Keratinocyte (primary cell): ENCODE measurements around the gene CORO7. TPM values are rescaled to one million over a fixed set of nuclear protein-coding genes. Genes with fewer than 3 reads are reported as not detected.

Experiments used
- DNase-seq: peaks from one replicate; pipeline ENCODE4 v3.0.0-alpha.2; 2011; ENCODE audit warnings: low read depth, missing footprints, low spot score
- FAIRE-seq: peaks from 2 replicates; lab custom pipeline; 2011; peaks lifted over from hg19 to GRCh38; lab: Jason Lieb, UNC
- H2AFZ ChIP-seq: 2 replicates; pipeline ENCODE4 v1.6.0; 2012; ENCODE audit warnings: low read length, control low read depth, inconsistent platforms; ENCODE audit not compliant: control insufficient read depth
- H3K27ac ChIP-seq: 2 replicates; pipeline ENCODE4 v1.5.1; 2011; ENCODE audit warnings: low read length; ENCODE audit not compliant: control insufficient read depth, insufficient read depth
- H3K27me3 ChIP-seq: 3 replicates; pipeline ENCODE4 v1.6.0; 2011; ENCODE audit warnings: low read length; ENCODE audit not compliant: control insufficient read depth, insufficient read depth; ENCODE audit errors: extremely low read depth
- H3K36me3 ChIP-seq, 2 experiments: 2 replicates in 1 of 2; 3 replicates in 1 of 2; pipeline ENCODE4 v1.5.1; 2011; ENCODE audit warnings: low read length in 2 of 2, mild to moderate bottlenecking in 1 of 2; ENCODE audit not compliant: control insufficient read depth in 2 of 2, insufficient read depth in 2 of 2; ENCODE audit errors: extremely low read depth in 1 of 2
- H3K4me1 ChIP-seq: 3 replicates; pipeline ENCODE4 v1.5.1; 2011; ENCODE audit warnings: low read length; ENCODE audit not compliant: control insufficient read depth, insufficient read depth; ENCODE audit errors: extremely low read depth
- H3K4me2 ChIP-seq: 3 replicates; pipeline ENCODE4 v1.6.0; 2011; ENCODE audit warnings: low read depth, low read length; ENCODE audit not compliant: control insufficient read depth, insufficient read depth; ENCODE audit errors: extremely low read depth
- H3K4me3 ChIP-seq, 3 experiments: fragments of 200-600 bp in 1 of 3; sonication (generic) in 1 of 3; 2 replicates in 2 of 3; 3 replicates in 1 of 3; pipeline ENCODE4 v1.5.1; 2011 to 2016; ENCODE audit warnings: low read length in 3 of 3, mild to moderate bottlenecking in 3 of 3, control low read depth in 2 of 3, inconsistent platforms in 1 of 3, low read depth in 1 of 3, mixed read lengths in 1 of 3, mixed run types in 1 of 3, moderate library complexity in 1 of 3; ENCODE audit not compliant: control insufficient read depth in 2 of 3, insufficient read depth in 2 of 3; ENCODE audit errors: extremely low read depth in 1 of 3
- H3K79me2 ChIP-seq: 2 replicates; pipeline ENCODE4 v1.6.0; 2012; ENCODE audit warnings: low read length; ENCODE audit not compliant: control insufficient read depth, insufficient read depth
- H3K9ac ChIP-seq: 3 replicates; pipeline ENCODE4 v1.6.0; 2011; ENCODE audit warnings: low read length; ENCODE audit not compliant: control insufficient read depth, insufficient read depth; ENCODE audit errors: extremely low read depth
- H3K9me1 ChIP-seq: 3 replicates; pipeline ENCODE4 v1.6.0; 2011; ENCODE audit warnings: low read length; ENCODE audit not compliant: control insufficient read depth, insufficient read depth; ENCODE audit errors: extremely low read depth
- H3K9me3 ChIP-seq: 2 replicates; pipeline ENCODE4 v1.5.1; 2012; ENCODE audit warnings: low read depth, low read length; ENCODE audit not compliant: control insufficient read depth
- H4K20me1 ChIP-seq: 3 replicates; pipeline ENCODE4 v1.6.0; 2011; ENCODE audit warnings: low read length; ENCODE audit not compliant: control insufficient read depth, insufficient read depth; ENCODE audit errors: extremely low read depth
- EZH2 ChIP-seq: IDR thresholded peaks from one replicate; pipeline ENCODE4 v1.6.1; 2012; ENCODE audit warnings: inconsistent platforms, mild to moderate bottlenecking, low read length, moderate library complexity
- dilution Hi-C: fragments of 300-500 bp; cut with MboI; formaldehyde crosslinking; loops from one replicate; pipeline ENCODE4 v1.7.0; 2020; ENCODE audit warnings: low sequenced_read_pairs; ENCODE audit not compliant: extremely low pct_ligation_motif_present
- polyA plus RNA-seq, 5 experiments: library from polyadenylated mRNA; depleted of rRNA in 3 of 5; stranded (reverse) in 3 of 5; stranded (forward) in 1 of 5; unstranded in 1 of 5; fragments of >200 nt; gene quantifications; 1 replicate in 1 of 5; 2 replicates in 3 of 5; 3 replicates in 1 of 5; pipeline versions ENCODE4 v1.2.1 to v1.2.3, GENCODE V29; 2011 to 2012; ENCODE audit warnings: missing spikeins in 2 of 5, low read depth in 1 of 5, low replicate concordance in 1 of 5
- TF ChIP-seq, protein P1 (sequence below), 3 experiments: IDR thresholded peaks in 1 of 3; conservative IDR thresholded peaks in 1 of 3; optimal IDR thresholded peaks in 1 of 3; 2 replicates in 2 of 3; 3 replicates in 1 of 3; pipeline versions ENCODE3 to v1.5.1; 2011; ENCODE audit warnings: low read length in 3 of 3, mild to moderate bottlenecking in 3 of 3, moderate library complexity in 2 of 3, control low read depth in 1 of 3, inconsistent platforms in 1 of 3; ENCODE audit not compliant: insufficient read depth in 2 of 3; ENCODE audit errors: extremely low read depth in 1 of 3

Gene CORO7
- polyA plus RNA-seq, 1 donor (not counting 4 experiments of a cell fraction or from before 2014, with no cell fraction given), result 8.4 TPM

DNA sequence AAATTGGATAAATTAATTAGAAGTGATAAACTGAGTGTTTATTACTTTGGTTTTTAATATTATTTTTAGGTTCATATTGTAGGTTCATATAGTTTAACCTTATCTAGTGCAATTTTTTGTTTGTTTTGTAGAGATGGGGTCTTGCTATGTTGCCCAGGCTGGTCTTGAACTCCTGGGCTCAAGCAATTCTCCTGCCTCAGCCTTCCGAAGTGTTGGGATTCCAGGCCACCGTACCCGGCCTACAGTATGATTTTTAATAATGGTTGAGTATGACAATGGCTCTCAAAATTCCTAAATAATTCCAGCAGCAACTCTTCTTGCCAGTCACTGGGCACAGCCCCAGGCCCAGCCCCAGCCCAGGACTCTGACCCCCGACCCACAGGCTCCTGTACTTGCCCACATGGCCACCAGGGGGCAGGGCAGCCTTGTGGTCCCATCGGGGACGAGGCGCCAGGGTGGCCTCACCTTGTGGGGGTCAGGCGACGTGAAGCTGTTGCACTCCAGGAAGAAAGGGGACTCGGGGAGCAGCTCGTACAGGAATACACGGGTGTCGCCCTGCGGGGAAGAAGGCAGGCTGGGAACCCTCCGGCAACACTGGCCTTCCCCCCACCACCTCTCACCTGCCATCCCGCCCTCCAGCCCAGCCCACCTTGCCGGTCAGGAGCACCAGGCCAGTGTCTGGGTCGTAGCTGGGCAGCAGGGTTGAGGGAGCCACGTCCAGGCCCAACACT, 57.4 kb downstream of the CORO7 start:
- FAIRE-seq, result no peak
- no peak overlapping the region for H2AFZ ChIP-seq
- dilution Hi-C loops, result no loop called here
- H3K4me3 ChIP-seq, result no peak overlapping the region
- no peak overlapping the region for H3K9ac ChIP-seq
- H3K9me1 ChIP-seq, result no peaks in the 10 kb centered on the region
- TF ChIP-seq, protein P1, sequence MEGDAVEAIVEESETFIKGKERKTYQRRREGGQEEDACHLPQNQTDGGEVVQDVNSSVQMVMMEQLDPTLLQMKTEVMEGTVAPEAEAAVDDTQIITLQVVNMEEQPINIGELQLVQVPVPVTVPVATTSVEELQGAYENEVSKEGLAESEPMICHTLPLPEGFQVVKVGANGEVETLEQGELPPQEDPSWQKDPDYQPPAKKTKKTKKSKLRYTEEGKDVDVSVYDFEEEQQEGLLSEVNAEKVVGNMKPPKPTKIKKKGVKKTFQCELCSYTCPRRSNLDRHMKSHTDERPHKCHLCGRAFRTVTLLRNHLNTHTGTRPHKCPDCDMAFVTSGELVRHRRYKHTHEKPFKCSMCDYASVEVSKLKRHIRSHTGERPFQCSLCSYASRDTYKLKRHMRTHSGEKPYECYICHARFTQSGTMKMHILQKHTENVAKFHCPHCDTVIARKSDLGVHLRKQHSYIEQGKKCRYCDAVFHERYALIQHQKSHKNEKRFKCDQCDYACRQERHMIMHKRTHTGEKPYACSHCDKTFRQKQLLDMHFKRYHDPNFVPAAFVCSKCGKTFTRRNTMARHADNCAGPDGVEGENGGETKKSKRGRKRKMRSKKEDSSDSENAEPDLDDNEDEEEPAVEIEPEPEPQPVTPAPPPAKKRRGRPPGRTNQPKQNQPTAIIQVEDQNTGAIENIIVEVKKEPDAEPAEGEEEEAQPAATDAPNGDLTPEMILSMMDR (optimal IDR thresholded peaks at IDR 0.05 in 1 of 3, IDR thresholded peaks at IDR 0.05 in 1 of 3, conservative IDR thresholded peaks at IDR 0.05 in 1 of 3; ENCODE audit: extremely low read depth in 1 of 3, insufficient read depth in 2 of 3, low read length in 3 of 3), result peak; percentile 80 to 92 (median 86)
- no peak for TF ChIP-seq EZH2
- H3K4me1 ChIP-seq, result no peaks in the 10 kb centered on the region
- DNase-seq, result no peak
- peaks cover 5 to 22% of the 10 kb centered on the region in 2 experiments for H3K36me3 ChIP-seq
- H3K27ac ChIP-seq, result no peak overlapping the region
- H3K9me3 ChIP-seq, result no peaks in the 10 kb centered on the region
- H3K79me2 ChIP-seq, result no peaks in the 10 kb centered on the region
- H3K27me3 ChIP-seq, result no peaks in the 10 kb centered on the region
- H3K4me2 ChIP-seq, result no peak overlapping the region
- no peaks in the 10 kb centered on the region for H4K20me1 ChIP-seq

DNA sequence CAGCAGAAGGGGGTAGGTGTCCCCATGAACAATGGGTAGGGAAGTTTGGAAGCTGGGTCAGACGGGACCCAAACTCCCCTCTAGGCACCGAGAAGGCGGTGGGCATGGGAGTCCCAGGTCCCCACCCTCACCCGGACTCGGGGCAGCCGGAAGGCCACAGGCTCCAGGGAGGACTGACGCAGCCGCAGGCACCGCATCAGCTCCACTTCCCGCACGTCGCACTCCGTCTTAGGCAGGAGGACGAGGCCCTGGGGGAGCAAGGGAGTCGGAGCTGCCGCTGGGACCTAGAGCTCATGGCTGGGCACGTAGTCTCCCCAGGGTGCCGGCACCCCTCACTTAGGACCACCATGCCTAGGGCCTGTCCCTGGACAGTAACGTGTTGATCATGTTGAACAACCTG, 58.2 kb downstream of the CORO7 start:
- no peak for FAIRE-seq
- H2AFZ ChIP-seq, result no peak overlapping the region
- peaks cover 5 to 22% of the 10 kb centered on the region in 2 experiments for H3K36me3 ChIP-seq
- H4K20me1 ChIP-seq, result no peaks in the 10 kb centered on the region
- no peak overlapping the region for H3K4me2 ChIP-seq
- no peak overlapping the region for H3K4me3 ChIP-seq
- H3K9ac ChIP-seq, result no peak overlapping the region
- dilution Hi-C loops, result no loop called here
- no peaks in the 10 kb centered on the region for H3K27me3 ChIP-seq
- H3K27ac ChIP-seq, result no peak overlapping the region
- H3K4me1 ChIP-seq, result no peaks in the 10 kb centered on the region
- no peaks in the 10 kb centered on the region for H3K9me3 ChIP-seq
- TF ChIP-seq, protein P1 (optimal IDR thresholded peaks at IDR 0.05 in 1 of 3, IDR thresholded peaks at IDR 0.05 in 1 of 3, conservative IDR thresholded peaks at IDR 0.05 in 1 of 3; ENCODE audit: extremely low read depth in 1 of 3, insufficient read depth in 2 of 3, low read length in 3 of 3), result no peak
- no peak for TF ChIP-seq EZH2
- DNase-seq, result no peak
- no peaks in the 10 kb centered on the region for H3K9me1 ChIP-seq
- H3K79me2 ChIP-seq, result no peaks in the 10 kb centered on the region
